ENCODE measurements around the gene KDM6B.

KDM6B gene

DNA sequence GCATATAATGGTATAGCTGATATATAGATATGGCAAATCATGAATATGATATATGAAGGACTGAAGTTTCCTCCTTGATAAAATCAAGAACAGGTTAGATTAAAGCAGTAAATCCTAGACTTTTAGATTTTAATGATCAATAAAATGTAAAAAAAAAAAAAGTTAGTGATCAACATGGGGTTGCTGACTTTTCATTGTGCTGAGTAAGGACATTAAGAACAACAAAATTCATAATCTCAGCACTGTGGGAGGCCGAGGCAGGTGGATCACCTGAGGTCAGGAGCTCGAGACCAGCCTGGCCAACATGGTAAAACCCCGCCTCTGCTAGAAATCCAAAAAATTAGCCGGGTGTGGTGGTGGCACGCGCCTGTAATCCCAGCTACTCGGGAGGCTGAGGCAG, 44.2 kb downstream of the KDM6B start:
- Histone ChIP-seq H3K4me1 (ENCODE audit: low read length) (peaks cover 20% of the 10 kb centered on the region), H3K36me3 (replicated peaks; ENCODE audit: low read depth, low read length) (peaks cover 4% of the 10 kb centered on the region), H2AFZ (ENCODE audit: low read depth, low read length) (no peak overlapping the region), H4K20me1 (ENCODE audit: insufficient read depth, low read length) (no peaks in the 10 kb centered on the region), H3K27me3 (ENCODE audit: low read depth, low read length) (no peaks in the 10 kb centered on the region), H3K79me2 (ENCODE audit: low read length) (no peaks in the 10 kb centered on the region), H3K9me3 (ENCODE audit: insufficient read depth, low read length) (no peaks in the 10 kb centered on the region), H3K27ac (ENCODE audit: low read length) (no peak overlapping the region), H3K9ac (ENCODE audit: low read length) (no peak overlapping the region), H3K4me3 (ENCODE audit: low read length) (no peak overlapping the region), H3K4me2 (ENCODE audit: low read length) (no peak overlapping the region)
- TF ChIP-seq CTCF (IDR thresholded peaks at IDR 0.05; ENCODE audit: low read depth, low read length), result no peak
- no peak for TF ChIP-seq EZH2phosphoT487 (IDR thresholded peaks at IDR 0.05; ENCODE audit: low read depth)

DNA sequence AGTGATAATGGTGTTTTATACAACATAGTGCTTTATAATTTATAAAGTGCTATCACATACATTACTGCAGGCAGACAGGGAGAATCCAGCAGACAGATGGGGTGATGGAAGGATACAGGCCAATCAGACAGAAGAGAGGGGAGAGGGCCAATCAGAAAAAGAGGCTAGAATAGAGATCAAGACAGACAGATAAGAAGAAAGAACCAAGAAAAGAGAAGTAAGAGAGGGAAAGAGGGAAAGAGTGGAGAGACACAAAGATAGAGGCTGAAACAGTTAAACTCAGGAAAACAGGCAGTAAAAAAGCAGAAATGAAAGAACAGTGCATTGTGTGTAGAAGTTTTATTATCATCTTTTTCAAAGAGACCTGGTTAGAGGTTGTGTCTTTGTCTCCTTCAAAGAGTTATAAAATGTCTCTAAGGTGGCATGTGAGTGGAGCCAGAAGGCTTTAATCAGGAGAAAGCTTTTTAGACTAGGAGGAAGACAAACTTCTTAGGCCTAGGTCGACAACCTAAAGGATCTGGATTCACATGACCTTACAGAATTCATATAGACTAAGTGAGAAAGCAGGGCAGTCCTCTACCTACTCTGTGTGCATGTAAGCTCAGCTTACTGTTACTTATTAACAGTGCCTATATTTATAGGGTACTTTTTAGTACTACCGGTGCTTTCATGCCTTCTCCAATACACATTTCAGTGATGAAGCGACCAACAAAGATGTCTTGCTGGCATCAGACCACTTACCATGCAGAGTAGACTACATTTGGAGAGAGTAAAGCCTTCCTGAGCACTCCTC, 46.3 kb downstream of the KDM6B start:
- no peak overlapping the region for H3K9ac ChIP-seq (ENCODE audit: low read length)
- H4K20me1 ChIP-seq (ENCODE audit: insufficient read depth, low read length), result no peaks in the 10 kb centered on the region
- H2AFZ ChIP-seq (ENCODE audit: low read depth, low read length), result no peak overlapping the region
- H3K9me3 ChIP-seq (ENCODE audit: insufficient read depth, low read length), result no peaks in the 10 kb centered on the region
- H3K4me2 ChIP-seq (ENCODE audit: low read length), result 0 out of 2 replicates have a peak overlapping the region, but pooled peaks have one; percentile 11
- H3K36me3 ChIP-seq (replicated peaks; ENCODE audit: low read depth, low read length), result peaks cover 4% of the 10 kb centered on the region
- no peaks in the 10 kb centered on the region for H3K27me3 ChIP-seq (ENCODE audit: low read depth, low read length)
- no peak overlapping the region for H3K27ac ChIP-seq (ENCODE audit: low read length)
- peaks cover 28% of the 10 kb centered on the region for H3K4me1 ChIP-seq (ENCODE audit: low read length)
- TF ChIP-seq CTCF (IDR thresholded peaks at IDR 0.05; ENCODE audit: low read depth, low read length) (no peak), EZH2phosphoT487 (IDR thresholded peaks at IDR 0.05; ENCODE audit: low read depth) (no peak)
- H3K4me3 ChIP-seq (ENCODE audit: low read length), result no peak overlapping the region
- H3K79me2 ChIP-seq (ENCODE audit: low read length), result peaks cover 1% of the 10 kb centered on the region; the same call in 1 of the 2 replicates

- no peak for TF ChIP-seq EZH2phosphoT487 (IDR thresholded peaks at IDR 0.05; ENCODE audit: low read depth)
- no peak for TF ChIP-seq CTCF (IDR thresholded peaks at IDR 0.05; ENCODE audit: low read depth, low read length)
- Histone ChIP-seq H3K9ac (ENCODE audit: low read length) (no peak overlapping the region), H2AFZ (ENCODE audit: low read depth, low read length) (no peak overlapping the region), H3K4me3 (ENCODE audit: low read length) (no peak overlapping the region), H3K79me2 (ENCODE audit: low read length) (peaks cover 13% of the 10 kb centered on the region), H3K4me1 (ENCODE audit: low read length) (peaks cover 28% of the 10 kb centered on the region), H3K9me3 (ENCODE audit: insufficient read depth, low read length) (no peaks in the 10 kb centered on the region), H4K20me1 (ENCODE audit: insufficient read depth, low read length) (no peaks in the 10 kb centered on the region), H3K4me2 (ENCODE audit: low read length) (no peak overlapping the region), H3K27me3 (ENCODE audit: low read depth, low read length) (no peaks in the 10 kb centered on the region), H3K27ac (ENCODE audit: low read length) (no peak overlapping the region), H3K36me3 (replicated peaks; ENCODE audit: low read depth, low read length) (peaks cover 4% of the 10 kb centered on the region)
Measured at GRCh38 chr17:7881276-7882054, 47.4 kb downstream of the KDM6B start.

DNA sequence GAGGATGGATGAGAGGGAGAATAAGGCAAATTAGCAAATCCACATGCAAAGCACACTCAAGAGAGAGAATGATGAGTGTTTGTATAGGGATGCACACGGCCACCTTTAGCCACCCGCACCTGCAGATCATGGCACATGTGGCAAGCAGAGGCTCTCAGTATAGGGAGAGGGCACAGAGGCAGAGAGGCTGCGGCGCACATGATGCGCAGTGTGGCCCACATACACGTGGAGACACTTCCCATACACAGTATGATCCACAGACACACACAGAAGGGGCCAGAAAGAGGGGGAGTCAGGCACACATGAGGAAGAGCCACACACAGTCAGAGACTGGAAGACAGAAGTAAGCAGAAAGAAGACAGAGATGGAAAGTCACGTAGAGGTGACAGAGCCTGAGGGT, 48.1 kb downstream of the KDM6B start:
- H3K9me3 ChIP-seq (ENCODE audit: insufficient read depth, low read length), result no peaks in the 10 kb centered on the region
- no peak overlapping the region for H3K4me3 ChIP-seq (ENCODE audit: low read length)
- TF ChIP-seq EZH2phosphoT487 (IDR thresholded peaks at IDR 0.05; ENCODE audit: low read depth) (no peak), CTCF (IDR thresholded peaks at IDR 0.05; ENCODE audit: low read depth, low read length) (no peak)
- no peak overlapping the region for H3K9ac ChIP-seq (ENCODE audit: low read length)
- peaks cover 28% of the 10 kb centered on the region for H3K4me1 ChIP-seq (ENCODE audit: low read length)
- no peaks in the 10 kb centered on the region for H4K20me1 ChIP-seq (ENCODE audit: insufficient read depth, low read length)
- peaks cover 19% of the 10 kb centered on the region for H3K79me2 ChIP-seq (ENCODE audit: low read length)
- no peak overlapping the region for H3K27ac ChIP-seq (ENCODE audit: low read length)
- H2AFZ ChIP-seq (ENCODE audit: low read depth, low read length), result no peak overlapping the region
- H3K36me3 ChIP-seq (replicated peaks; ENCODE audit: low read depth, low read length), result peaks cover 4% of the 10 kb centered on the region
- H3K27me3 ChIP-seq (ENCODE audit: low read depth, low read length), result no peaks in the 10 kb centered on the region
- H3K4me2 ChIP-seq (ENCODE audit: low read length), result no peak overlapping the region
